Mucosa of rectum (tissue), 2 donors: Measurements from ENCODE around the gene PMF1.
A peak's percentile ranks its signal among the peaks of the same experiment; 100 is the strongest.
"Not testable (repeated sequence)": the region's sequence is repeated elsewhere in the genome, so short reads cannot be mapped to it uniquely, and the experiment has no call there.

Experiments
- H3K27ac ChIP-seq, 2 donors: one replicate each; pipeline ENCODE4 v1.7.0; 2013; ENCODE audit warnings: inconsistent platforms in 2 of 2, low read depth in 2 of 2, low read length in 2 of 2
- H3K27me3 ChIP-seq, 2 donors: one replicate each; pipeline ENCODE4 v1.7.0; 2013; ENCODE audit warnings: low read length in 2 of 2; ENCODE audit not compliant: control insufficient read depth in 2 of 2, insufficient read depth in 2 of 2
- H3K36me3 ChIP-seq, 2 donors: one replicate each; pipeline ENCODE4 v1.7.0; 2013; ENCODE audit warnings: low read length in 2 of 2; ENCODE audit not compliant: control insufficient read depth in 2 of 2, insufficient read depth in 2 of 2
- H3K4me1 ChIP-seq, 2 donors: one replicate each; pipeline ENCODE4 v1.7.0; 2013; ENCODE audit warnings: low read length in 2 of 2, mild to moderate bottlenecking in 1 of 2; ENCODE audit not compliant: control insufficient read depth in 2 of 2, insufficient read depth in 2 of 2
- H3K4me3 ChIP-seq, 2 donors: one replicate each; pipeline ENCODE4 v1.7.0; 2013; ENCODE audit warnings: low read length in 2 of 2
- H3K9ac ChIP-seq, 2 donors: one replicate each; pipeline ENCODE4 v1.7.0; 2013; ENCODE audit warnings: low read length in 2 of 2, low read depth in 1 of 2, mild to moderate bottlenecking in 1 of 2
- H3K9me3 ChIP-seq, 2 donors: one replicate each; pipeline ENCODE4 v1.7.0; 2013; ENCODE audit warnings: low read length in 2 of 2; ENCODE audit not compliant: control insufficient read depth in 2 of 2
- donor health status: healthy.
- donor health status: Normal muscosa, but diverticular disease.

Gene PMF1

DNA sequence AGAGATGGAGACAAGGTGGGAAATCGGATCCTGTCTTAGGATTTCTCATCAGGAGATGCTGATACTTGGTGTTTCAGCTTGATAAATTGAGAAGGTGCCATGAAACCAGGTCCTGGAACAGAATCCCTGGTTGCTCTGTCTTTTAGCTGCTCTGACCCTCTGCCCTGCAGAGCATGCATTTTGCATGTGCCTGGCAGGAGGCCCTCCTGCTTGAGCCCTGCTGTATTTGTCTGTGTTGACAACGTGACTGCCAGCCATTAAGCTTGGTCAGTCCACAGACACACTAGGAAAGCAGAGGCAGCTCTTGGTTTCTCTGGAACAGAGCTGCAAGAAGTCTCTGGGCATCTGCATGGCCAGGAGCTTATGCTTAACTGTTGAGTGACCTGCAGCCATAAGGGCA is 16.4 kb upstream of the PMF1 start:
- H3K27me3 ChIP-seq: no peaks in the 10 kb centered on the region
- H3K9ac ChIP-seq: no peak overlapping the region
- H3K9me3 ChIP-seq: no peaks in the 10 kb centered on the region
- peaks cover 6 to 11% of the 10 kb centered on the region in 2 donors for H3K4me1 ChIP-seq
- H3K27ac ChIP-seq: no peak overlapping the region
- H3K36me3 ChIP-seq: peaks cover 25 to 26% of the 10 kb centered on the region in 2 donors
- no peak overlapping the region for H3K4me3 ChIP-seq

DNA sequence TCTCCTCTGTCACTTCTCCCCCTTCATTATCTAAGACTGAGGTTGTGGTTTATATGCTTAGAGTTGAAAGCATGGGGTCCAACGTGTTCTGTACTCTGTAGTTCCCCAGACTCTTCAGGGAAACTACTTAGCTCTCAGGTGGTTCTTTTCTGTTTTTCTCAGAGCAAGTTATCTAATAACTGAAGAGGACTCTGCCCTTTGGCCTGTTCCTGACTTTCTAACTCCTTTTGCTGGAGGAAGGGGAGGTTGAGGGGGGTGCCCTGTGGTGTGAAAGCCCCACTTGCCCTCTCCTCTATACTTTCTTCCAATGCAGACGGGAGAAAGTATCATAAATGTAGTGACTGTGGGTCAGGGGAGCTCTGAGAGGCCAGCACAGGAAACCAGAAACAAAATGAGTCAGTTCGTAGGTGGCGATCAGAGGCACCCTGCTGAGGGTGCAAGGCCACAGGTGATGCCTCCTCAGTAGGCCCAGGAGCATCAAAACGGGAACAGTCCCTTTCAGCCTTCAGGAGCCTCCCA is 13.9 kb upstream of the PMF1 start:
- Histone ChIP-seq H3K9me3 (no peaks in the 10 kb centered on the region), H3K36me3 (peaks cover 32 to 35% of the 10 kb centered on the region in 2 donors), H3K4me3 (no peak overlapping the region), H3K27ac (no peak overlapping the region), H3K9ac (no peak overlapping the region), H3K4me1 (peaks cover 6% of the 10 kb centered on the region in 2 donors), H3K27me3 (no peaks in the 10 kb centered on the region)

DNA sequence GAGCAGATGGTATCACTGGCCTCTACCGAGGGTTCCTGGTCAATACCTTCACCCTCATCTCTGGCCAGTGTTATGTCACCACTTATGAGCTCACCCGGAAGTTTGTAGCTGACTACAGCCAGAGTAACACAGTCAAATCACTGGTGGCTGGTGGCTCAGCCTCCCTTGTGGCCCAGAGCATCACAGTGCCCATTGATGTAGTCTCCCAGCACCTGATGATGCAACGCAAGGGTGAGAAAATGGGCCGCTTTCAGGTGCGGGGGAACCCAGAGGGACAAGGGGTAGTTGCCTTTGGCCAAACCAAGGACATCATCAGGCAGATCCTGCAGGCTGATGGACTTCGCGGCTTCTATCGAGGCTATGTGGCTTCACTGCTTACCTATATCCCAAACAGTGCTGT is 12.8 kb upstream of the PMF1 start:
- Histone ChIP-seq H3K9ac (no peak overlapping the region), H3K4me3 (no peak overlapping the region), H3K9me3 (no peaks in the 10 kb centered on the region), H3K27ac (no peak overlapping the region), H3K27me3 (no peaks in the 10 kb centered on the region), H3K4me1 (no peaks in the 10 kb centered on the region), H3K36me3 (peaks cover 32 to 36% of the 10 kb centered on the region in 2 donors)

DNA sequence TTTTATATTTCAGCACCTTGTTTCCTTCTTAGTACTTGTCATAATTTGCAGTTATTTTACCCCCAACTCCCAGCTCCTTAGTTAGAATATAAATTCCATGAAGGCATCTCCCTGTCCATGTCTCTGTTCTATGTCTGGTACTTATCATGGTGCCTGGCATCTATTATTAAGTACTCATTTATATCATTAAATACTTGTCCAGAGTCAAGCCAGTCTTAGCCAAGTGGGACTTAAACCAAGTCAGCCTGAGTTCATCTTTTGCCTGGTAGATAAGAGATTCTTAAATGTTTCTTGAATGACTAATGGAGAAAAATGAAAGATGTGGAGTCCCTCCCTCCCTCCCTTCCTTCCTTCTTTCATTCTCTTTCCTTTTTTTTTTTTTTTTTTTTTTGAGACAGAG is 9.5 kb upstream of the PMF1 start:
- Histone ChIP-seq H3K9me3 (no peaks in the 10 kb centered on the region), H3K27me3 (no peaks in the 10 kb centered on the region), H3K4me3 (no peak overlapping the region), H3K4me1 (no peaks in the 10 kb centered on the region), H3K9ac (no peak overlapping the region), H3K36me3 (peaks cover 30% of the 10 kb centered on the region in 2 donors), H3K27ac (no peak overlapping the region)

DNA sequence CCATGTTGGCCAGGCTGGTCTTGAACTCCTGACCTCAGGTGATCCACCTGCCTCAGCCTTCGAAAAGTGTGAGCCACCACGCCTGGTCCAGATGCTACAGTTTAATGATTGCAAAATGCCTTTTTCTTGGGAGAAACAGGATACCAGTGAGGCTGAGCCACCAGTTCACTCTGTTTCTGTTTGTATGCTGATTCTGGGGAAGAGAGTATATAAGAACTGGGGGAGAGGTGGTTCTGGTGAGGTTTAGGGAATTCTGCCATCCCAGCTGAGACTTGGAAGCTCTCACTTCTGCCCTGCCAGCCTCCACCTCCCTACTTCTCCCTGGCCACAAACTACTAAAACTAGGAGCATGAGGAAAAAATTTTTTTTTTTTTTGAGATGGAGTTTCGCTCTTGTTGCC is 8.1 kb upstream of the PMF1 start:
- H3K4me3 ChIP-seq: no peak overlapping the region
- H3K9me3 ChIP-seq: no peaks in the 10 kb centered on the region
- H3K4me1 ChIP-seq: no peaks in the 10 kb centered on the region
- no peaks in the 10 kb centered on the region for H3K27me3 ChIP-seq
- H3K27ac ChIP-seq: no peak overlapping the region
- H3K36me3 ChIP-seq: peaks cover 23 to 32% of the 10 kb centered on the region in 2 donors
- no peak overlapping the region for H3K9ac ChIP-seq

DNA sequence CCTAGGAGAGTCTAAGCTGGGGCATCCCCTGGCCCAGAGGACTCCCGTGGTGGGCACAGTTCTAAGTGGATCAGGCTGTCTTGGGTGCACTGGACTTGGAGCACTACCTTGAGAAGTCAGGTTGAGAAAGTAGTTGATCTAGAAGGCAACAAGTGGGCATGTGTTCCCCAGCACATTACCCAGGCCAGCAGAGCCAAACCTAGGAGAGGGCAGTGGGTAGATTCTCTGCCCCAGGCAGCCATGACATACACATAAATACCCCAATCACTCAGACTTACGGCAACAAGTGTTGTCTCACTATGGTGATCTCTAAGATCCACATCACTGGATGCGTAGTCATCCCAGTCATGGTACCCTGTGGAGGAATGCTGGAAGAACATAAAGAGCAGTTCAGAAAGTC is 1.6 kb upstream of the PMF1 start:
- H3K4me1 ChIP-seq: peaks cover 4 to 7% of the 10 kb centered on the region in 2 donors
- peaks cover 14 to 27% of the 10 kb centered on the region in 2 donors for H3K36me3 ChIP-seq
- H3K9ac ChIP-seq: no peak overlapping the region
- H3K9me3 ChIP-seq: no peaks in the 10 kb centered on the region
- H3K4me3 ChIP-seq: no peak overlapping the region
- no peak overlapping the region for H3K27ac ChIP-seq
- H3K27me3 ChIP-seq: no peaks in the 10 kb centered on the region

DNA sequence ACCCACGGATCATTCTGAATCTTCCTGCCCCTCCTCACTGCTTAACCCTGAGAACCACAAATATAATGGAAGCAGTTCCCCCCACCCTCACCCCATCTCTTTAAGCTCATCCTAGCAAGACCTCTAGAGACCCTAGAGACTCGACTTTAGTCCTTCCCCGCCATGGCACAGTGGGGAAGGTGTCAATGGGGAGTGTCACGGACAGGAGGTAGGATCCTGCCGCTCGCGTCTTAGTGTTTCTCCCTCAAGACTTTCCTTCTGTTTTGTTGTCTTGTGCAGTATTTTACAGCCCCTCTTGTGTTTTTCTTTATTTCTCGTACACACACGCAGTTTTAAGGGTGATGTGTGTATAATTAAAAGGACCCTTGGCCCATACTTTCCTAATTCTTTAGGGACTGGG is 677 bp upstream of the PMF1 start:
- Histone ChIP-seq H3K27ac (peak overlapping the region; percentile 96 to 97), H3K9me3 (no peaks in the 10 kb centered on the region), H3K36me3 (peaks cover 14 to 25% of the 10 kb centered on the region in 2 donors), H3K4me3 (peak overlapping the region; percentile 94 to 100), H3K4me1 (peaks cover 4 to 7% of the 10 kb centered on the region in 2 donors), H3K27me3 (no peaks in the 10 kb centered on the region), H3K9ac (peak overlapping the region; percentile 35 to 91)

DNA sequence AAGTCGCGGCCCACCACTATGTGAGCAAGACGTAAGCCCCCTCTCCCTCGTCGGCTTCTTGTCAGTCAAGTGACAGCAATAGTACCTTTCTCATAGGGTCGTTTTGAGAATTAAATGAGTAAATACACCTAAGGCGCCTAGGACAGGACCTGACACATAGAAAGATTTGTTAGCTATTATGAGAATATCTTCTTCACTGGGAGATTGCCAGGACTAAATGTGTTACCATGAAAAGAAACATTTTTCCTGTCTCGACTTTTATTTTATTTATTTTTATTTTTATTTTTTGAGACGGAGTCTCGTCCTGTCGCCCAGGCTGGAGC is 798 bp downstream of the PMF1 start:
- Histone ChIP-seq H3K27ac (peak overlapping the region; percentile 96 to 97), H3K4me3 (peak overlapping the region; percentile 94 to 100), H3K27me3 (no peaks in the 10 kb centered on the region), H3K36me3 (peaks cover 9 to 19% of the 10 kb centered on the region in 2 donors), H3K9ac (peak overlapping the region; percentile 91 to 95), H3K9me3 (no peaks in the 10 kb centered on the region), H3K4me1 (peaks cover 4 to 7% of the 10 kb centered on the region in 2 donors)

DNA sequence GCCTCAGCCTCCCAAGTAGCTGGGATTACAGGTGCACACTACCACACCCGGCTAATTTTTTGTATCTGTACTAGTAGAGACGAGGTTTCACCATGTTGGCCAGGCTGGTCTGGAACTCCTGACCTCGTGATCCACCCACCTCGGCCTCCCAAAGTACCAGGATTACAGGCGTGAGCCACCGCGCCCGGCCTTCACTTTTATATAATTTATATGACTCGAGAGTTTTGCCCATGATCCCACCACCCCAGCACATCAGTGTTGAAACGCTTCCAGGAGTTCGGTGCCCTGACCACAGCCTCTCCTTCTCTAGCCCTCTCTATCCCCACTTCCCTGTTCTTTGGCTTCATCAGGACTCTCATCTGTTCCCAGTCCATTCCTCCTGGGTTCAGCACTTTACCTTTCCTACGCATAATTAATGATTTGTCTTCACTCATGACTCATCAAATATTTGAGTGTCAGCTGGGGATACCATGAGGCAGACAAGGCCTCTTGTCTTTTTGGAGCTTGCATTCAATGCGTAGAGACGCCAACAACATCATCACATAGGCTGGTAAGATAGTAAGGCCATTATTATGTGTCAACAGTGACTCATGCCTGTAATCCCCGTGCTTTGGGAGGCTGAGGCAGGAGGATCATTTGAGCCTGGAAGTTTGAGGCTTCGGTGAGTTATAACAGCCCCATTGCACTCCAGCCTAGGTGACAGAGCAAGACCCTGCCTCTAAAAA is 1.4 kb downstream of the PMF1 start:
- peaks cover 4 to 7% of the 10 kb centered on the region in 2 donors for H3K4me1 ChIP-seq
- H3K9me3 ChIP-seq: no peaks in the 10 kb centered on the region
- H3K27me3 ChIP-seq: no peaks in the 10 kb centered on the region
- H3K36me3 ChIP-seq: peaks cover 9 to 18% of the 10 kb centered on the region in 2 donors
- peak overlapping the region; percentile 26 to 100 for H3K4me3 ChIP-seq
- H3K27ac ChIP-seq: no peak overlapping the region
- H3K9ac ChIP-seq: peak overlapping the region; percentile 17 to 91

DNA sequence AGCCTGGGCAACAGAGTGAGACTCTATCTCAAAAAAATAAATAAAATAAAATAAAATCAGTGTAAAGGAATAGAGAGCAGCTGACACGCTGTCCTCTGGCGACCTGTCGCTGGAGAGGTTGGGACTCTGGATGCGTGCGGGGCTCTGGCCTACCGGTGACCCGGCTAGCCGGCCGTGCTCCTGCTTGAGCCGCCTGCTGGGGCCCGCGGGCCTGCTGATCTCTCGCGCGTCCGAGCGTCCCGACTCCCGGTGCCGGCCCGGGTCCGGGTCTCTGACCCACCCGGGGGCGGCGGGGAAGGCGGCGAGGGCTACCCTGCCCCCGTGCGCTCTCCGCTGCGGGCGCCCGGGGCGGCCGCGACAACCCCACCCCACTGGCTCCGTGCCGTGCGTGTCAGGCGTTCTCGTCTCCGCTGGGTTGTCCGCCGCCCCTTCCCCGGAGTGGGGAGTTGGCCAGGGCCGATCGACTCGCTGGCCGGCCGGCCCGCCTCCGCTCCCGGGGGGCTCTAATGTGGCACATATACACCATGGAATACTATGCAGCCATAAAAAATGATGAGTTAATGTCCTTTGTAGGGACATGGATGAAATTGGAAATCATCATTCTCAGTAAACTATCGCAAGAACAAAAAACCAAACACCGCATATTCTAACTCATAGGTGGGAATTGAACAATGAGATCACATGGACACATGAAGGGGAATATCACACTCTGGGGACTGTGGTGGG is 3.7 kb downstream of the PMF1 start:
- not testable (repeated sequence) for H3K27ac ChIP-seq, H3K27me3 ChIP-seq, H3K4me1 ChIP-seq, H3K9ac ChIP-seq, H3K4me3 ChIP-seq, H3K9me3 ChIP-seq
- peaks cover 9 to 11% of the 10 kb centered on the region in 2 donors for H3K36me3 ChIP-seq
